DMS153 treated with DMSO at 0.1 percent for 48 hours (cell line): ENCODE data around the gene SCGB1D1.
"Not testable (repeated sequence)": the region's sequence is repeated elsewhere in the genome, so short reads cannot be mapped to it uniquely, and the experiment has no call there.

Source experiments
- DNase-seq: peaks from one replicate; lab custom pipeline; 2025; ENCODE audit not compliant: unreplicated experiment; lab: John Stamatoyannopoulos, UW

SCGB1D1 gene

DNA sequence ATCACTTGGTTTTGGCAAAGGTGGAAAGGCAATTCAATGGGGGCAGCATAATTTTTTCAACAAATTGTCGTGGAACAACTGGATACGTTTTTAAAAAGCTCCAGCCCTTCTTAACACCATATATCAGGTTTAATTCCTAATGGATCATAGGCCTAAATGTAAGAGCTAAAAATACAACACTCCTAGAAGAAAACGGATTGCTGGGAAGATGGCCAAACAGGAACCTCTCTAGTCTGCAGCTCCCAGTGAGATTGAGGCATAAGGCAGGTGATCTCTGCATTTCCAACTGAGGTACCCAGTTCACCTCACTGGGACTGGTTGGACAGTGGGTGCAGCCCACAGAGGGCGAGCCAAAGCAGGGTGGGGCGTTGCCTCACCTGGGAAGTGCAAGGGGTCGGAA lies 32.4 kb upstream of the SCGB1D1 start:
- DNase-seq = no peak

- DNase-seq = no peak
Measured at GRCh38 chr11:62166371-62166770, 23.6 kb upstream of the SCGB1D1 start.

DNA sequence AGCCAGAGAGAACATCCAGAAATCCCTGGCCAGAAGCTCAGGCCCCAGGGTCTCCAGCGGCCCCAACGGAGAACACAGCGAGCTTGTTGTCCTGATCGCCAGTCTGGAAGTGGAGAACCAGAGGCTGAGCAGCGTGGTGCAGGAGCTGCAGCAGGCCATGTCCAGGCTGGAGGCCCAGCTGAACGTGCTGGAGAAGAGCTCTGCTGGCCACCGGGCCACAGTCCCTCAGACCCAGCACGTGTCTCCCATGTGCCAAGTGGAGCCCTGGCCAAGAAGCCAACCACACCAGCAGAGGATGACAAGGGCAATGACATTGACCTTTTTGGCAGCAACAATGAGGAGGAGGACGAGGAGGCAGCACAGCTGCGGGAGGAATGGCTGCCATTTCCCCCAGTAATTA lies 20.6 kb upstream of the SCGB1D1 start:
- DNase-seq = no peak

- DNase-seq = no peak
Measured at GRCh38 chr11:62169935-62170334, 20.1 kb upstream of the SCGB1D1 start.

DNA sequence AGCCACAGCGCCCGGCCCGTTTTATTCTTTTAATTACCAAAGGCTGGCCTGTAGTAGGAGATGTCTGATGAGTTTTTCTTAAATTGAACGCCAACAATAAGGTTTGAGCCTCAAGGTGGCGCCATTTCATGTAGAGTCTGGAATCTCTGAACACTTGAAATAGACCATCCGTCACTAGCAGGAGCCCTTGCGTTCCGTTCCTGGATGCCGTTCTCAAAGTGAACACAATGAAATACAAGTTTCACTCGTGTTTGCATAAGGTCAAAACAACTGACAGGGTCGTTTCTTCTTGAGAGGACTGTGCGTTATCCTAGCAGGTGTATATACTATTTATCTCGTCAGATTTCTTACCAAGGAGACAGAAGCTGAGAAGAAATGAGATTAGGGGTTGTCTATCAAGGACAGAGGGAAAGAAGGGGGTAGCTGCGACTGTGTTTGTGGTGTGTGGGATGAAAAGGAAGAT lies 18.7 kb upstream of the SCGB1D1 start:
- DNase-seq = peak; percentile 91

- no peak for DNase-seq
Measured at GRCh38 chr11:62172294-62172693, 17.7 kb upstream of the SCGB1D1 start.

GRCh38 chr11:62176766-62177165 lies 13.2 kb upstream of the SCGB1D1 start:
- DNase-seq = no peak

GRCh38 chr11:62179995-62180394 lies 10.0 kb upstream of the SCGB1D1 start:
- DNase-seq = peak; percentile 26

GRCh38 chr11:62181097-62181496 lies 8.9 kb upstream of the SCGB1D1 start:
- no peak for DNase-seq

- no peak for DNase-seq
Measured at GRCh38 chr11:62182147-62182891, 7.7 kb upstream of the SCGB1D1 start.

DNA sequence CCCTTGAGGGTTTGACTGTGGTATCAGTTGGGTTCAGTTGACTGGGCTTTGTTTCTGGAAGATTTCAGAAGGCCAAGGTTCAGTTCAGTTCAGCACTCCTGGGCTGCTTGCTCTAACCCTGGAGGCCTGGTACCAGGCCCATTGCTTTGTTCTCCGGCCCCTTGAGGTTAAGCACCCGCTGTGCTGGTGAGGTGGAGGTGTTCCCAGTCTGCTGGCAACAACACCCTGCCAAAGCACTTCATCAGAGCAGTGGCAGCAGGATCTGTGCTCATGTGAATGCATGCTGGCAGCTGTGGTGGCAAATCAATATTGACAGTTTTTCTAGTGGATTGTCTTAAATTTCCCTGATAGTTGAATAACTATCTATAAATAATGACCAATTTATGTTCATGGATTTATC lies 3.8 kb upstream of the SCGB1D1 start:
- peak; percentile 21 for DNase-seq

DNA sequence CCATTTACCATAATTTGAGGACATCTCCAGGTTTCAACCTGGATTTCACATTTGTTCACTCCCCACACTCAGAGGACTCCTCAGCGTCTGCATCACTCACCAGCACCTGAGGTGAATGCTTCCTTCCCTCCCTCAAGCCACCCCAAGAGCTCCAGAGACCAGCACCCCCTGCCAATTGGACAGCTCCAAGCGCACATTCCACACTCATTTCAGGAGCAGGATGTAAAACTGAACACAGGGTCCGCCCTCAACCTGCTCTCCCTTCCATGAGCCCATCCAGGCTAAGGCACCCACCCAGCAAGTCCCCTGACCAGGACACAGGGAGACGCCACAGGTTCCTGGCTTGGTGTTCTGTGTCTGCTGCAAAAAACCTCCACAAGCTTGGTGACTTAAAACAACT lies 3.9 kb downstream of the SCGB1D1 start:
- DNase-seq = no peak

GRCh38 chr11:62195010-62195409 lies 5.0 kb downstream of the SCGB1D1 start:
- not testable (repeated sequence) for DNase-seq

DNA sequence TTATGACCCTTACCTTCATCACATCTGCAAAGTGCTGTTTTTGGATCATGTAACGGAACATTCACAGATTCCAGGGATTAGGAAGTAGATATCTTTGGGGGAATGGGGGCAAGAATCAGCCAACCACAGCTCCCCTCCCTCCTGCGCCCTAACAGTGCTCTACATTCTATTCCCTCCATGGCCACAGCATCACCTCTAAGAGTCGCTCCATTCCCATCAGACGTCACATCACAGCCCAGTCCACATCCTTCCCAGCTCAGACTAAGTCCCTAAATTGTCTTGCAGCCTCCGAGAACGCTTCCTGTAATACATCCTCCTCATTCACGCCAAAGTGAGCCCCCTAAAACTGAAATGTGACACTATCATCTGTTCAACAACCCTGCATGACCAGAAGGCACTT lies 5.9 kb downstream of the SCGB1D1 start:
- DNase-seq = no peak

GRCh38 chr11:62197400-62197799 lies 7.4 kb downstream of the SCGB1D1 start:
- DNase-seq = not testable (repeated sequence)

DNA sequence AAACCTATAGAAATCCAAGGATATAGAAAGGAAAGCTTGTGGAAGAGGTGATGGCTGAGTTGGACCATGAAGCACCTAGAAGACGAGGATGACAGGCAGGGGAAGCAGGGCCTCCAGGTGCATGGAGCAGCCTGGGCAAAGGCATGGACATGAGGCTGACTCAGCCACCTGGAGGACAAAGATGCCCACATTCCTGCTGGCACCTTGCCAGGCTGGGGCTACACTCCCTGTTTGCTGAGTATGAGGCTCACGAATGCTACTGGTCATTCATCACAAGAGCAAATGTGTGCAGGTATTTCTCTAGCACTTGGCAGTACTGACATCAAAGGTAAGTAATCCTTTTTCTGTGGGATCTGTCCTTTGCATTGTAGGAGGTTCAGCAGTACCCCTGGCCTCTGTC lies 11.4 kb downstream of the SCGB1D1 start:
- no peak for DNase-seq

DNA sequence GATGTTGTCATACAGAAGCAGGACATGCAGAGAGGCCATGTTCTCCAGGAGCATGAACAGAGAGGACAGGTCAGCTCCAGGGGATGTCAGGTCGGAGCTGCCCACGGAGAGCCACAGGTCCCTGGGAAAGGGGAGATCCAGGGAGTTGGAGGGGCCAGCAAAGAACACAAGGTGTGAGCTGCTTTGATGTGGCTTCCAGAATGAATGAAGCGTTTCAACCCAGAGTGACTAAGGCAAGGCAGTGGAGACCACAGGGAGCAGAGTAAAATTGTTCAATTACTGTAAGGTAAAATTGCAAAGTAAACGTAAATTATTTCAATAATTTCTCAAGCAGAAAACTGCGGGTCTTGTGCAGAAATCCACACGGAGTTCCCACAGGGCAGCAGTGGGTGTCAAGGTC lies 12.9 kb downstream of the SCGB1D1 start:
- no peak for DNase-seq

GRCh38 chr11:62204430-62204829 lies 14.4 kb downstream of the SCGB1D1 start:
- no peak for DNase-seq

DNA sequence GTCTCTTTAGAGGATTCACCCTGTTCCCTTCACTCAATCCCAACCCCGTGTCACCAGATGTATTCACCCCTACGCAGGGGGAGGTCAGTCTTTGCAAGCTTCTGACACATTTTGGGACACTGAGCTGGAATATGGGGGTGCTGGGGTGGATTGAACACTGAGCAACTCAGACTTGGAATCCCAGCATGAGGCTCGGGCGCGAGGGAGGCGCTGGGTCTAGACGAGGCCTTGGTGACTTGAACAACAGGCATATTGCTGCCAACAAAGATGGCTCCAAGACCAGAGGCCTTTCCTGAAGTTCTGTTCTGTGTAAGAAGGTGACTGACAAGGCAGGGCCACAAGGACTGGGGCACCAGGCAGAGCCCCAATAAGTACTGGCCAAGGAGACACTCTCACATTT lies 15.4 kb downstream of the SCGB1D1 start:
- no peak for DNase-seq

- DNase-seq = not testable (repeated sequence)
Measured at GRCh38 chr11:62206276-62207066, 16.5 kb downstream of the SCGB1D1 start.

GRCh38 chr11:62208785-62209144 lies 18.7 kb downstream of the SCGB1D1 start:
- no peak for DNase-seq

DNA sequence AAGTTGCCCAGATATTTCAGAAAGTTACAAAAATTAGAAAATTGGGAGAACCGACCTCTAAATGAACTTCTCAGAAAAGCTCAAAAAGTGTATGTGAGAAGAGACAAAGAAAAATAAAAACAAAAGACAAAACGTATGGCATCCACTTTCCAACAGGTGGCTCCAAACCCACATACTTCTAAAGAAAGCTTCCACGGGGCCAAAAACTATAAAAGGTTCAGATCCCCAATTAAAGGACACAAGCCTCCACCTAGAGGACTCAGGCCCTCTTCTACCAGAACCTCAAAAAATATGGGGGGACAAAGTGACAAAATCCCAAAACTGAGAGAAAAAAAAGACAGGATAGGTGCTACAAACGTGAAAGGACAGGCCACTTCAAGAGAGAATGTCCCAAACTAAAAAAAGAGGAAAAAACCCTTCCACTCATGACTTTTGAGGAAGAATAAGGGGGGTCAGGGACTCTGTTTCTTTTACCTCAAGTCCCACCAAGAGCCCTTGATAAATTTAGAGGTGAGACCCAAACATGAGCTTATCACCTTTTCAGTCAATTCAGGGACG lies 27.3 kb downstream of the SCGB1D1 start:
- peak; percentile 22 for DNase-seq
